K562 (cell line): ENCODE measurements around the gene SLC16A5. TPM values are rescaled to one million over a fixed set of nuclear protein-coding genes. Genes with fewer than 3 reads are reported as not detected.

Experiments
- ATAC-seq: fragments of 200-7000 bp; cut with Tn5 transposase; 3 replicates; pipeline ENCODE4 v1.9.1; 2020; ENCODE audit warnings: moderate library complexity
- BruUV-seq: library from RNA; stranded (reverse); fragments of 400-500 nt; replicated peaks from 2 replicates; lab custom pipeline; 2021; lab: Mats Ljungman, UMichigan
- CTCF ChIA-PET: fragments of 300-600 bp; formaldehyde crosslinking; extraction: SDS; loops from one replicate; lab custom pipeline; 2021; ENCODE audit warnings: low intra/inter-chr PET ratio; lab: Yijun Ruan, JAX
- POLR2A ChIA-PET: fragments of 300-600, 350-650 bp; sonication (Branson Sonifier 250); formaldehyde crosslinking; extraction: SDS; loops from one replicate; lab custom pipeline; 2021; ENCODE audit warnings: antibody characterized with exemption, inconsistent platforms; lab: Yijun Ruan, JAX
- DNase-seq, 4 experiments: peaks; one replicate each; pipeline versions ENCODE4 v3.0.0 to v3.0.0-alpha.2; 2011 to 2018; ENCODE audit warnings: low spot score in 3 of 4, mixed read lengths in 3 of 4; ENCODE audit errors: extremely low read depth in 1 of 4
- FAIRE-seq: peaks from 2 replicates; lab custom pipeline; 2011; peaks lifted over from hg19 to GRCh38; lab: Jason Lieb, UNC
- H2AFZ ChIP-seq: 2 replicates; pipeline ENCODE4 v1.6.0; 2011; ENCODE audit warnings: low read depth, low read length, control low read depth, inconsistent platforms
- H3K27ac ChIP-seq: fragments of 200-600 bp; 3 replicates; pipeline ENCODE4 v1.8.0; 2011; ENCODE audit warnings: low read depth, mild to moderate bottlenecking, control low read depth, inconsistent platforms, low read length, moderate library complexity, mixed read lengths; ENCODE audit errors: extremely low read depth
- H3K27me3 ChIP-seq, 2 experiments: fragments of 300-600 bp in 1 of 2; 2 replicates in 1 of 2; 3 replicates in 1 of 2; pipeline versions ENCODE4 v1.6.0 to v1.8.0; 2011; ENCODE audit warnings: inconsistent platforms in 2 of 2, low read length in 2 of 2, mild to moderate bottlenecking in 1 of 2, mixed read lengths in 1 of 2, moderate library complexity in 1 of 2; ENCODE audit not compliant: control insufficient read depth in 2 of 2, insufficient read depth in 2 of 2
- H3K36me3 ChIP-seq: fragments of 300-600 bp; 3 replicates; pipeline ENCODE4 v1.8.0; 2011; ENCODE audit warnings: mild to moderate bottlenecking, low read length, inconsistent platforms; ENCODE audit not compliant: control insufficient read depth, insufficient read depth
- H3K4me1 ChIP-seq, 2 experiments: fragments of 200-600 bp in 1 of 2; replicated peaks in 1 of 2; 2 replicates in 1 of 2; 3 replicates in 1 of 2; pipeline versions ENCODE4 v1.5.1 to v1.8.0; 2011; ENCODE audit warnings: inconsistent platforms in 2 of 2, low read length in 2 of 2, mild to moderate bottlenecking in 1 of 2, mixed read lengths in 1 of 2, moderate library complexity in 1 of 2; ENCODE audit not compliant: control insufficient read depth in 2 of 2, insufficient read depth in 2 of 2
- H3K4me2 ChIP-seq: 2 replicates; pipeline ENCODE4 v1.6.1; 2011; ENCODE audit warnings: low read length, control low read depth, inconsistent platforms, mixed read lengths; ENCODE audit not compliant: insufficient read depth
- H3K4me3 ChIP-seq: fragments of 200-600 bp; sonication (generic), shearing (Covaris generic); 2 replicates; pipeline ENCODE4 v1.5.1; 2016; ENCODE audit warnings: control low read depth, inconsistent platforms
- H3K79me2 ChIP-seq: fragments of 200-600 bp; 3 replicates; pipeline ENCODE4 v1.8.0; 2011; ENCODE audit warnings: low read length, inconsistent platforms; ENCODE audit not compliant: control insufficient read depth, insufficient read depth
- H3K9ac ChIP-seq, 2 experiments: 2 replicates each; pipeline versions ENCODE4 v1.6.0 to v1.6.1; 2011; ENCODE audit warnings: low read depth in 2 of 2, low read length in 2 of 2, control low read depth in 1 of 2, inconsistent platforms in 1 of 2, mild to moderate bottlenecking in 1 of 2, mixed read lengths in 1 of 2; ENCODE audit not compliant: insufficient read depth in 1 of 2
- H3K9me1 ChIP-seq: one replicate; pipeline ENCODE4 v1.6.0; 2011; ENCODE audit warnings: inconsistent platforms, mild to moderate bottlenecking, low read length, moderate library complexity; ENCODE audit not compliant: control insufficient read depth, insufficient read depth
- H3K9me3 ChIP-seq: replicated peaks from 2 replicates; pipeline ENCODE4 v1.5.1; 2011; ENCODE audit warnings: low read depth, low read length, inconsistent platforms; ENCODE audit not compliant: control insufficient read depth, insufficient read depth
- H4K20me1 ChIP-seq: replicated peaks from 2 replicates; pipeline ENCODE4 v1.6.1; 2011; ENCODE audit warnings: low read length, inconsistent platforms, mixed read lengths; ENCODE audit not compliant: control insufficient read depth, insufficient read depth
- CC2D1A ChIP-seq: fragments of 450-650 bp; IDR thresholded peaks from 2 replicates; pipeline ENCODE4 v1.6.1; 2017; ENCODE audit warnings: mild to moderate bottlenecking
- FOXA3 ChIP-seq, 2 experiments: fragments of 450-650 bp in 1 of 2; sonication (generic) in 1 of 2; formaldehyde crosslinking; IDR thresholded peaks in 1 of 2; conservative IDR thresholded peaks in 1 of 2; 2 replicates each; pipeline versions ENCODE4 v1.4.0 to v1.8.0; 2020 to 2022; ENCODE audit warnings: mild to moderate bottlenecking in 2 of 2, missing genetic modification reagents in 1 of 2
- FOXO4 ChIP-seq: fragments of 450-650 bp; formaldehyde crosslinking; IDR thresholded peaks from 2 replicates; pipeline ENCODE4 v1.4.0; 2020; ENCODE audit warnings: mild to moderate bottlenecking, moderate library complexity
- KLF13 ChIP-seq: fragments of 450-650 bp; IDR thresholded peaks from 2 replicates; pipeline ENCODE4 v1.6.1; 2016; ENCODE audit warnings: missing genetic modification characterization, low read depth, mild to moderate bottlenecking, missing compliant biosample characterization, moderate library complexity, borderline replicate concordance
- NCOA6 ChIP-seq: fragments of 450-650 bp; IDR thresholded peaks from 2 replicates; pipeline ENCODE4 v1.6.1; 2017; ENCODE audit warnings: mild to moderate bottlenecking
- PATZ1 ChIP-seq: fragments of 250-450 bp; sonication (Bioruptor Pico); IDR thresholded peaks from 2 replicates; pipeline ENCODE4 v1.5.0; 2020; ENCODE audit warnings: mild to moderate bottlenecking, borderline replicate concordance
- PREB ChIP-seq: sonication (generic); formaldehyde crosslinking; IDR thresholded peaks from 2 replicates; pipeline ENCODE4 v1.8.1; 2023; ENCODE audit warnings: mild to moderate bottlenecking, missing genetic modification reagents
- RAD51 ChIP-seq: fragments of 450-650 bp; IDR thresholded peaks from 2 replicates; pipeline ENCODE4 v1.7.1; 2016; ENCODE audit warnings: low read depth, mild to moderate bottlenecking, borderline replicate concordance
- SMAD1 ChIP-seq: fragments of 150-350 bp; IDR thresholded peaks from 2 replicates; pipeline ENCODE4 v1.6.1; 2014; ENCODE audit warnings: low read length, low read depth; ENCODE audit not compliant: partially characterized antibody
- STAT5B ChIP-seq: fragments of 250-450 bp; sonication (Bioruptor Pico); IDR thresholded peaks from 2 replicates; pipeline ENCODE4 v1.8.0; 2021; ENCODE audit warnings: mild to moderate bottlenecking, inconsistent platforms
- TFAP4 ChIP-seq: sonication (generic); formaldehyde crosslinking; IDR thresholded peaks from 2 replicates; pipeline ENCODE4 v1.8.0; 2022; ENCODE audit warnings: missing genetic modification reagents, mild to moderate bottlenecking, moderate library complexity, borderline replicate concordance
- YBX1 ChIP-seq: fragments of 450-650 bp; IDR thresholded peaks from 2 replicates; pipeline ENCODE4 v1.7.1; 2016; ENCODE audit warnings: mild to moderate bottlenecking
- ZFP91 ChIP-seq: sonication (generic); formaldehyde crosslinking; IDR thresholded peaks from 2 replicates; pipeline ENCODE4 v1.8.0; 2022; ENCODE audit warnings: mild to moderate bottlenecking, missing genetic modification reagents
- ZKSCAN3 ChIP-seq: fragments of 250-450 bp; sonication (Bioruptor Pico); IDR thresholded peaks from 2 replicates; pipeline ENCODE4 v1.4.0; 2020
- ZNF133 ChIP-seq: fragments of 250-450 bp; sonication (Bioruptor Pico); IDR thresholded peaks from 2 replicates; pipeline ENCODE4 v1.4.0; 2020; ENCODE audit warnings: mild to moderate bottlenecking
- WGBS: fragments of 100-300 bp; shearing (Covaris generic); methylation state at CpG from one replicate; pipeline ENCODE4 v1.1.6; 2016; ENCODE audit warnings: low coverage, mixed read lengths; ENCODE audit not compliant: insufficient coverage; ENCODE audit errors: missing lambda C conversion rate; 5-methylcytosine and 5-hydroxymethylcytosine counted together
- in situ Hi-C: fragments of 300-500 bp; cut with MboI; formaldehyde crosslinking; loops from 4 replicates; pipeline ENCODE4 v1.15.0; 2018; ENCODE audit warnings: inconsistent platforms, mixed read lengths
- intact Hi-C: fragments of 100-400 bp; cut with micrococcal nuclease; formaldehyde crosslinking; loops from 2 replicates; pipeline ENCODE4 v1.14.2; 2022
- polyA plus RNA-seq, 8 experiments: library from polyadenylated mRNA; depleted of rRNA in 4 of 8; stranded (reverse) in 5 of 8; unstranded in 3 of 8; fragments of >200 nt; fragmentation: Nextera tagmentation in 2 of 8; fragmentation: Illumina TruSeq in 1 of 8; extraction: Ambion mirVana in 2 of 8; extraction: Trizol in 1 of 8; gene quantifications; 2 replicates each; pipeline versions ENCODE4 v1.2.1 to v1.2.3, GENCODE V29; 2011 to 2014; ENCODE audit warnings: inconsistent platforms in 1 of 8, missing spikeins in 1 of 8
- total RNA-seq, 7 experiments: library from RNA; depleted of rRNA in 6 of 7; stranded (reverse); fragments of >200 nt in 6 of 7; fragmentation: Illumina TruSeq in 2 of 7; extraction: Trizol in 2 of 7; gene quantifications; 2 replicates each; pipeline versions ENCODE4 v1.2.1 to v1.2.3, GENCODE V29; 2011 to 2021; ENCODE audit warnings: low replicate concordance in 1 of 7

SLC16A5 gene
- total and polyA plus RNA-seq, 9 of the 15 experiments (the other 6 are each of a cell fraction or from before 2014, with no cell fraction given), result 0.06 to 2.6 (median 0.91) TPM

- CTCF ChIA-PET, result no interaction called here
- TF ChIP-seq TFAP4 (CRISPR knock-in tag) (peak; percentile 90), SMAD1 (no peak), STAT5B (no peak), YBX1 (no peak), ZFP91 (CRISPR knock-in tag) (no peak), FOXA3 (CRISPR knock-in tag; conservative IDR thresholded peaks at IDR 0.05 in 1 of 2, IDR thresholded peaks at IDR 0.05 in 1 of 2) (no peak), FOXO4 (no peak), NCOA6 (no peak), CC2D1A (no peak), PREB (CRISPR knock-in tag) (no peak), PATZ1 (CRISPR knock-in tag) (no peak), RAD51 (no peak), KLF13 (tag) (no peak), ZKSCAN3 (no peak), ZNF133 (no peak)
Observed at GRCh38 chr17:75074532-75074931, 13.2 kb upstream of the SLC16A5 start.

More at GRCh38 chr17:75074532-75074931, 13.2 kb upstream of the SLC16A5 start:
- Histone ChIP-seq H3K4me2 (peak overlapping the region; percentile 29; the same call in 1 of the 2 replicates), H3K9me1 (no peaks in the 10 kb centered on the region), H3K27me3 (no peaks in the 10 kb centered on the region), H3K9me3 (no peaks in the 10 kb centered on the region), H2AFZ (peak overlapping the region; percentile 66), H3K9ac (peak overlapping the region in 1 of 2 experiments; percentile 83; a peak in 2 of 4 replicates), H4K20me1 (no peaks in the 10 kb centered on the region), H3K4me3 (no peak overlapping the region), H3K27ac (no peak overlapping the region), H3K4me1 (peaks cover 35 to 56% of the 10 kb centered on the region in 2 experiments), H3K36me3 (no peaks in the 10 kb centered on the region), H3K79me2 (no peaks in the 10 kb centered on the region)
- in situ Hi-C loops, result no loop called here
- BruUV-seq, result no TSS peak
- intact Hi-C loops, result loop anchor here (5.0 kb wide), 1 partner anchor 33 kb away; the partner anchor contains the start of gene ARMC7
- POLR2A ChIA-PET, result interaction anchor here (0.6 to 1.8 kb wide), 8 partner anchors 8 to 162 kb away, joined by 3 to 8 read pairs (median 3); partner anchors contain the start of genes ARMC7 and SLC16A5
- FAIRE-seq (peak; percentile 19), DNase-seq (peak; percentile 48 to 70 (median 64)), ATAC-seq (peak; percentile 54)
- WGBS, result 17% methylated on average over 13 of the region's 14 CpGs
